ENCODE measurements around the gene ETV3.
"Not testable (repeated sequence)": the region's sequence is repeated elsewhere in the genome, so short reads cannot be mapped to it uniquely, and the experiment has no call there.

The ETV3 gene

DNA sequence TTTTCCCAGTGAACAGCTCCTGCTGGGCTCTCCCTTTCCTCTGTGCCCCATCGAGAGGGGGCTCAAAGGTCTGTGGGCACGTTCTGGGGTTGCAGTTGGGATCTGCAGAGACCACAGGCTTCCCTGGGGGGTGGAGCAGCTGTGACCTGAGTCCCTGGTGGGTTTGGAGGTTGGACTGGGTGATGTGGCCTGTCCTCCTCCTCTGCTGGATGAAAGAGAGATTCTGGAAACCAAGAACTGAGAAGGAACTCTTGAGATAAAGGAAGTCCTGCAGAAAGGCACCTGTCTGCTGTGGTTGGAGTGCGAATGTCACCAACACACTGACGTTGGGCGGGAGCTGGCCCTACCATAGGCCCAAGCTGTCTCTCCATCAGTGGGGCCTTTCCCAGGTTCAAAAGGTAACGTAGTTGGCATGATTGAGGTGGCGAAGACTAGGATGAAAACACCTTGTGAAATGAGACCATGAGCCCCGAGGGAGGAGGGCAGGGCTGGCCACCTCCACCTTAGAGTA lies 35.8 kb upstream of the ETV3 start:
- Histone ChIP-seq H3K9me3 (ENCODE audit: control insufficient read depth, low read length) (no peaks in the 10 kb centered on the region), H3K36me3 (ENCODE audit: control insufficient read depth, insufficient read depth, low read length) (no peaks in the 10 kb centered on the region), H3K27ac (ENCODE audit: low read depth, low read length, severe bottlenecking) (no peak overlapping the region), H3K4me1 (ENCODE audit: control insufficient read depth, insufficient read depth, low read length, poor library complexity, severe bottlenecking) (no peaks in the 10 kb centered on the region), H3K4me3 (ENCODE audit: extremely low read depth, insufficient read depth, low read length, poor library complexity, severe bottlenecking) (no peak overlapping the region)
- WGBS, 2 experiments (ENCODE audit: insufficient coverage in 2 of 2) = 85 to 92% methylated on average over 6 of the region's 8 CpGs

DNA sequence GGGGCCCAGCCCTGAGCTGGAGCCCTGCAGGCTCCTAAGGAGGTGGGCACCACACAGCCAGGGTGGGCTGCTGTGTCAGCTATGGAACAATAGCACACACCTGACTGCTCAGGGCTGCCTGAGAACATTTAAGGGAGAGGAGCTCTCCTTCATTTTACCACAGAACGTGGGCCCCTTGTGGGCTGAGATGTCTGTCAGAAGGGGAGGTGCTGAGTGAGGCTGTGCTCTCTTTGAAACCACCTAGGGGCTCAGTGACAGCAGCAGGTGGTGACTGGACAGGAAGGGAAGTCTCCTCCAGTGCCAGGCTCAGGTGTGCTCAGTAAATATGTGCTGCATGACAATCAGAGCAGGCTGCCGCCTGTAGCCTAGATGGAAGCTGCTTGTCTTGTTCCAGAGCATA lies 35.0 kb upstream of the ETV3 start:
- H3K27ac ChIP-seq (ENCODE audit: low read depth, low read length, severe bottlenecking); H3K4me1 ChIP-seq (ENCODE audit: control insufficient read depth, insufficient read depth, low read length, poor library complexity, severe bottlenecking); H3K9me3 ChIP-seq (ENCODE audit: control insufficient read depth, low read length); H3K4me3 ChIP-seq (ENCODE audit: extremely low read depth, insufficient read depth, low read length, poor library complexity, severe bottlenecking); H3K36me3 ChIP-seq (ENCODE audit: control insufficient read depth, insufficient read depth, low read length): not testable (repeated sequence)
- WGBS, 2 experiments (ENCODE audit: insufficient coverage in 2 of 2) = 75 to 94% methylated on average over 1 to 2 of the region's 2 CpGs

DNA sequence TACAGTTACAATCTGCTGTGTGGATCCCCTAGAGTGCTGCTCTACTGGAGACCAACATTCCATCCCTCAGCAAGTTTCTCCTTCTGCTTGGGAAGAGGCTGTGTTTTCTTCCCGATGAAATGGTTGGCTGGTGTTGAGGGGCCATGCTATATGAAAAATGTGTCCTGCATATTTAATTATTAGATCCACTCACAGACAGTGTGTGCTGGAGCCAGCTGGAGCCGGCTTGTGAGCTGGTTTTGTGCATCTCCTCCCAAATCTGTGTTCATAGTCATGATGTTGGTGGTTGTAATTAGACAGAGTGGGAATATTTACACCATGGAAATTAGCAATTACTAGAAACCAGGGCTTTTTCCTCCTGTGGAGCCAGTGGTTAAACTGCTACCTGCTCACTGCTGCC lies 34.4 kb upstream of the ETV3 start:
- not testable (repeated sequence) for H3K9me3 ChIP-seq (ENCODE audit: control insufficient read depth, low read length); H3K4me3 ChIP-seq (ENCODE audit: extremely low read depth, insufficient read depth, low read length, poor library complexity, severe bottlenecking); H3K4me1 ChIP-seq (ENCODE audit: control insufficient read depth, insufficient read depth, low read length, poor library complexity, severe bottlenecking); H3K36me3 ChIP-seq (ENCODE audit: control insufficient read depth, insufficient read depth, low read length); H3K27ac ChIP-seq (ENCODE audit: low read depth, low read length, severe bottlenecking)
- 100% methylated on average over 1 of the region's 2 CpGs; no CpG with 5 or more reads in 1 of the 2 experiments for WGBS, 2 experiments (ENCODE audit: insufficient coverage in 2 of 2)

DNA sequence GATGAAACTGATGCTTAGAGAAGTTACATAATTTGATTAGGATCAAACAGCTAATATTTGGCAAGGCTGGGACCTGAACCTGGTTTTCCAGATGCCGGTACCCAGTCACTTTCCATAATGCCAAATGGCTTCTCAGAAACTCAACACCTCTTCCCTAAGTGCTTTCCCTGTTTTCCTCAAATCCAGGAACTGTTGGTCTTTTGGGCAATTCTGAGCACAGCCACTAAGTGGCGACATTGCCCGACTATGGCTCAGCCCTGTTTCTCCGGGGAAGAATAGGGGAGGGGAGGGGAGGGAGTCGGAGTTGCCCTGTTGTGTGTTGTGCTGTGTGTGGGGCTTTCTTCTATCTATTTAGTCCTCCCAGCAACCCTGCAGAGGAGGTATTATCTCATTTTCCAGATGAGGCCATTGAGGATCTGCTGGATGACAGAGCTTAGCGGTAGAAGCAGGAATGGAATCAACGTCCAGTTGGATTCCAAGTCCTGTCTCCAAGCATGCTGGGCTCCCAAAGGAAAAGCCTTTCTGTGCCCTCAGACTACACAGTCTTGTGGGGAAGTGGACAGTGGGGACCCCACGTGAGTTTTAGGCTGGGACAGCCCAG lies 33.8 kb upstream of the ETV3 start:
- not testable (repeated sequence) for H3K36me3 ChIP-seq (ENCODE audit: control insufficient read depth, insufficient read depth, low read length); H3K4me3 ChIP-seq (ENCODE audit: extremely low read depth, insufficient read depth, low read length, poor library complexity, severe bottlenecking); H3K4me1 ChIP-seq (ENCODE audit: control insufficient read depth, insufficient read depth, low read length, poor library complexity, severe bottlenecking); H3K27ac ChIP-seq (ENCODE audit: low read depth, low read length, severe bottlenecking); H3K9me3 ChIP-seq (ENCODE audit: control insufficient read depth, low read length)
- WGBS, 2 experiments (ENCODE audit: insufficient coverage in 2 of 2) = 29 to 30% methylated on average over 1 of the region's 8 CpGs

DNA sequence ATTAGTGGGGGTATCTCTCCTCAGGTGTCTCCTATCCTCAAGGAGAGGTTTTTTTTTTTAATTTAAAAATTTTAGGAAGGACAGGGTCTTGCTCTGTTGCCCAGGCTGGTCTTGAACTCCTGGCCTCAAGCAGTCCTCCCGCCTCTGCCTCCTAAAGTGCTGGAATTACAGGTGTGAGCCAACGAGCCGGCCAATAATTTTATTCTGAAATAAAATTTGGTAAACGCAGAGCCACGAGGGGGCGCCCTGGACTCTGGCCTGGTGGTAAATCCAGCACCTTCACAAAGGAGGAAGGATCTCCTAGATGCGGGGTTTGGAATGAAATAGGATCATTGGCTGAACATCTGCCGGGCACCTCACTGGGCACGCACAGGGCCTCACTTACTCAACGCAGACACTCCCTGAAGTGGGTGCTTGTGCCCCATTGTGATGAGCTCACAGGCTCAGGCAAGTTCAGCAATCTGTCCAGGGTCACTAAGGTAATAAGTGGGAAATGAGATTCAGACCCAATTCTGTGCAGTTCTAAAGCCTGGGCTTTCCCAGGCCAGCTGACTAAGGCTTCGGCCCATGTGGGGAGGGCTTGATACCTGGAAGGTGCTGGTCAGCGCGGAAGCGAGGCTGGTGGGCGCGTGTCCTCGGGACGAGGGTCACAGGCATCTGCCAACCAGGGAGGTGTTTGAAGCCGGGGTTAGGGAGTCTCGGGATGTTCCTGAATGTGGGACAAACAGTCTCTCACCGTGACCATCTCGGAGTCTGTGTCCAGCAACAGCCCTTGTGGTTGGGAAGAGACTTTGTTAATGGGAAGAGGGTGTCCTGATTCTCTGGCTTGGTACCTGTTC lies 32.7 kb upstream of the ETV3 start:
- H3K4me3 ChIP-seq (ENCODE audit: extremely low read depth, insufficient read depth, low read length, poor library complexity, severe bottlenecking) = no peak overlapping the region
- H3K36me3 ChIP-seq (ENCODE audit: control insufficient read depth, insufficient read depth, low read length) = no peaks in the 10 kb centered on the region
- H3K9me3 ChIP-seq (ENCODE audit: control insufficient read depth, low read length) = no peaks in the 10 kb centered on the region
- no peaks in the 10 kb centered on the region for H3K4me1 ChIP-seq (ENCODE audit: control insufficient read depth, insufficient read depth, low read length, poor library complexity, severe bottlenecking)
- 80 to 94% methylated on average over 14 to 22 of the region's 22 CpGs for WGBS, 2 experiments (ENCODE audit: insufficient coverage in 2 of 2)
- no peak overlapping the region for H3K27ac ChIP-seq (ENCODE audit: low read depth, low read length, severe bottlenecking)

DNA sequence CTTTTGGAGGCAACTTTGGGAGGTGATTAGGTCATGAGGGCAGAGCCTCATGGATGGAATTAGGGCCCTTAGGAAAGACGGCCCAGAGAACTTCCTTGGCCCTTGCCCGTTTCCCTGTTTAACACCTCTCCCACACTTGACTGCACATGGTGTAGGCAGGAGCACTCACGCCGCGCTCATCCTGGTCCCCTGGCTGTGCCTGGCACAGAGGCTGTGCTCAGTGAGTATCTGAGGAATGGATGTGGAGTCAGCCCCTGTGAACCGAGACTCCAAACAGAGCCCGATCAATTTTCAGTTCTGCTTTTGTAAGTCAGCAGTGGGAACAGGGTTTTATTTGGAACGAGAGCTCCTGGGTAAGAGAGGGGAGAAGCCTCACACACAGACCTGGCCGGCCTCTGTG lies 29.8 kb upstream of the ETV3 start:
- peaks cover 4% of the 10 kb centered on the region for H3K4me1 ChIP-seq (ENCODE audit: control insufficient read depth, insufficient read depth, low read length, poor library complexity, severe bottlenecking)
- H3K27ac ChIP-seq (ENCODE audit: low read depth, low read length, severe bottlenecking) = no peak overlapping the region
- no peak overlapping the region for H3K4me3 ChIP-seq (ENCODE audit: extremely low read depth, insufficient read depth, low read length, poor library complexity, severe bottlenecking)
- H3K36me3 ChIP-seq (ENCODE audit: control insufficient read depth, insufficient read depth, low read length) = no peaks in the 10 kb centered on the region
- 93 to 97% methylated on average over 6 to 7 of the region's 9 CpGs for WGBS, 2 experiments (ENCODE audit: insufficient coverage in 2 of 2)
- no peaks in the 10 kb centered on the region for H3K9me3 ChIP-seq (ENCODE audit: control insufficient read depth, low read length)

DNA sequence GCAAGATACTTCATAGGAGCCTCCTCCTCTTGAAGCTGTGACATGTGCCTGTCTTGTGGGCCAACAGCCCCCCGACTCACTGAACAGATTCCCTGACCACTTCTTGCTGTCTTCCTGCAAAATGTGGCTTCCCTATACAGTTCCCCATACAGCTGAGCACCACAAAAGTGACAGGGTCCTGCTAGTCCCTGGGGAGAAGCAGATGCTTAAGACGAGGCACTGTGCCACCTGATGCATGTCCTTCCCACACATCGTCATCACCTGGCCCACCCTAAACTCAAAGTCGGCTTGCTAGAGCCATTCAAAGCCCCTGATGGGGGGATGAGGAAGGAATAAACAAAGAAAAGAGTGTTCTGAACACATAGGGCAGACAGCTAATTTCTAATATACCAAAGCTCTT lies 29.2 kb upstream of the ETV3 start:
- WGBS, 2 experiments (ENCODE audit: insufficient coverage in 2 of 2) = 77 to 93% methylated on average over 2 to 3 of the region's 4 CpGs
- no peak overlapping the region for H3K4me3 ChIP-seq (ENCODE audit: extremely low read depth, insufficient read depth, low read length, poor library complexity, severe bottlenecking)
- no peak overlapping the region for H3K27ac ChIP-seq (ENCODE audit: low read depth, low read length, severe bottlenecking)
- H3K9me3 ChIP-seq (ENCODE audit: control insufficient read depth, low read length) = no peaks in the 10 kb centered on the region
- peaks cover 4% of the 10 kb centered on the region for H3K4me1 ChIP-seq (ENCODE audit: control insufficient read depth, insufficient read depth, low read length, poor library complexity, severe bottlenecking)
- H3K36me3 ChIP-seq (ENCODE audit: control insufficient read depth, insufficient read depth, low read length) = no peaks in the 10 kb centered on the region

DNA sequence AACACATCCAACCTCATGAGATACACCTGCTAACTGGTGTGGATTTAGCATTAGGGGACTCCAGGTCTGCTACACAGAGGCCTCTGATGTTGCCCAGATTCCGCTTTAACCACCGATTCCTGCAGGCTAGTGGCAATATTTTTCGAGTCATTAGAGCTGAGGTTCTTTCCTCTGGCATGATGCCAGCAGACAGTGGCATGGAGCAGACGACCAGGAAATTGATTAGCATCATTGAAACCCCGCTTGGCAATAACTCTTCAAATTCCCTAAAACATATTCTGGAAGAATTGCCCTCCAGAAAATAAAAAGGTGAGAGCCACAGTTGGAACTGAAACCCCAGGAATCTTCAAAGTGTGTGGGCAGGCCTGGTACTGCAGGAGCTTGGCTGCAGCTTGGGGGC lies 28.4 kb upstream of the ETV3 start:
- Histone ChIP-seq H3K9me3 (ENCODE audit: control insufficient read depth, low read length) (no peaks in the 10 kb centered on the region), H3K27ac (ENCODE audit: low read depth, low read length, severe bottlenecking) (no peak overlapping the region), H3K4me1 (ENCODE audit: control insufficient read depth, insufficient read depth, low read length, poor library complexity, severe bottlenecking) (peaks cover 8% of the 10 kb centered on the region), H3K4me3 (ENCODE audit: extremely low read depth, insufficient read depth, low read length, poor library complexity, severe bottlenecking) (no peak overlapping the region), H3K36me3 (ENCODE audit: control insufficient read depth, insufficient read depth, low read length) (no peaks in the 10 kb centered on the region)
- WGBS, 2 experiments (ENCODE audit: insufficient coverage in 2 of 2) = 88 to 90% methylated on average over 5 of the region's 5 CpGs

DNA sequence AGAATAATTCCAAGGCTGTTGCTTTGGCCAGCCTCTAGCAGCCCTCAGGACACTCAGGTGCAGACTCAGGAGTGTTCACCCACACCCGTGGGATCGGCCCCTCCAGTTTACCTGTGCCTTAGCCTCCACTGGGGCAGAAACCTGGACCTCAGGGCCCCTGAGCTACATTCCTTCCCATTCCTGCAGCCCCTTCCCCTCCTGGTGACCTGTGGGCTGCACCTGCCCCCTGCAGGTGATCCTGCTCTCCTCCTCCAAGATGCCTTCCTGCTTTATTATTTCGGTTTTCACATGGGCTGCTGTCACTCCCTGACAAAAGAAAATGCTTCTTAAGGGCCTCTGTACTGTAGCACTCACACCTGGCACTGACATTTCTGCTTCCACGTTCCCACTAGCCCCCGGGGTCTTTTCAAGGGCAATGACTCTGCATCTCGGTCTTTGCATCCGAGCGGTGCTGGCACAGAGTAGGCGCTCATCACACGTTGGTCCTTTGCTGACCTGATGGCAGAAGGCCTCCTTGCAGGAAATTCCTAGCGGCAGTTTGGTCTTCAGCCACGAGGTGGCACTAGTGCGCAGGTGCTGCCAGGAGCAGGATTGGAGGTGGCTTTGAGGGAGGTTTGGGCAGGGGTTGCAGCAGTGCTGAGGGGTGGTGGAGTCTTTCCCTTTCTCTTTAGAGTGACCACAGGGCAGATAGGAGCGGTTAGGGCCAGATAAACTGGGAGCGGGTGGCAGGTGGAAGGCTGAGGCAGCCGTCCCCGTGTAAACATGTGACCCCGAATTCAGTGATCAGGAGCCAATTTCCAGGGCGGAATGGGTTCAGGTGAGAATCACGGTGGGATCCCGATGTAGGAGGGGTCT lies 25.3 kb upstream of the ETV3 start:
- Histone ChIP-seq H3K9me3 (ENCODE audit: control insufficient read depth, low read length) (no peaks in the 10 kb centered on the region), H3K4me3 (ENCODE audit: extremely low read depth, insufficient read depth, low read length, poor library complexity, severe bottlenecking) (no peak overlapping the region), H3K27ac (ENCODE audit: low read depth, low read length, severe bottlenecking) (no peak overlapping the region), H3K4me1 (ENCODE audit: control insufficient read depth, insufficient read depth, low read length, poor library complexity, severe bottlenecking) (peaks cover 8% of the 10 kb centered on the region), H3K36me3 (ENCODE audit: control insufficient read depth, insufficient read depth, low read length) (no peaks in the 10 kb centered on the region)
- 38 to 40% methylated on average over 18 of the region's 21 CpGs for WGBS, 2 experiments (ENCODE audit: insufficient coverage in 2 of 2)

DNA sequence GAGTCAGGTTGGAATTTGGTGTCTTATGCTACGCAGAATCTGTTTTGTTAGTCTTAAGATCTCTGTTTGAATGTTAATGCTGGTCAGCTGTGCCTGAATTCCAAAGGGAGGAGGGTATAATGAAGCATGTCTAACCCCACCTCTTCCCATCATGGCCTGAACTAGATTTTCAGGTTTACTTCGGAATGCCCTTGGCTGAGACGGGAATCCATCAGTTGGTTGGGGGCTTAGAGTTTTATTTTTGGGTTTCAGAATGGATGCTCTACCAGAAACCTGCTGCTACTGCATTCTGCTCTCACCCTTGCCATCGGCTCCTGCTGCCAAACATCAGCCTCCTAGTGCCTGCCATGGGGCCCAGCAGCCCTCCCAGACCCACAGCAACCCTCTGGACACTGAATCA lies 24.1 kb upstream of the ETV3 start:
- Histone ChIP-seq H3K4me1 (ENCODE audit: control insufficient read depth, insufficient read depth, low read length, poor library complexity, severe bottlenecking) (peaks cover 14% of the 10 kb centered on the region), H3K36me3 (ENCODE audit: control insufficient read depth, insufficient read depth, low read length) (no peaks in the 10 kb centered on the region), H3K27ac (ENCODE audit: low read depth, low read length, severe bottlenecking) (no peak overlapping the region), H3K4me3 (ENCODE audit: extremely low read depth, insufficient read depth, low read length, poor library complexity, severe bottlenecking) (no peak overlapping the region), H3K9me3 (ENCODE audit: control insufficient read depth, low read length) (no peaks in the 10 kb centered on the region)
- 32 to 33% methylated on average over 1 to 3 of the region's 4 CpGs for WGBS, 2 experiments (ENCODE audit: insufficient coverage in 2 of 2)
